GM10266 (cell line): ENCODE data around the gene MTERF1.

Experiments
- DNase-seq: peaks from one replicate; pipeline ENCODE4 v3.0.0; 2012; ENCODE audit errors: extremely low spot score
- TF ChIP-seq, protein P1 (sequence below): IDR thresholded peaks from 2 replicates; pipeline ENCODE4 v1.5.1; 2012; ENCODE audit warnings: mild to moderate bottlenecking, low read depth; ENCODE audit not compliant: control insufficient read depth, insufficient read depth; ENCODE audit errors: missing control alignments

MTERF1 gene

GRCh38 chr7:91824201-91824600 lies 56.3 kb downstream of the MTERF1 start:
- TF ChIP-seq, protein P1, sequence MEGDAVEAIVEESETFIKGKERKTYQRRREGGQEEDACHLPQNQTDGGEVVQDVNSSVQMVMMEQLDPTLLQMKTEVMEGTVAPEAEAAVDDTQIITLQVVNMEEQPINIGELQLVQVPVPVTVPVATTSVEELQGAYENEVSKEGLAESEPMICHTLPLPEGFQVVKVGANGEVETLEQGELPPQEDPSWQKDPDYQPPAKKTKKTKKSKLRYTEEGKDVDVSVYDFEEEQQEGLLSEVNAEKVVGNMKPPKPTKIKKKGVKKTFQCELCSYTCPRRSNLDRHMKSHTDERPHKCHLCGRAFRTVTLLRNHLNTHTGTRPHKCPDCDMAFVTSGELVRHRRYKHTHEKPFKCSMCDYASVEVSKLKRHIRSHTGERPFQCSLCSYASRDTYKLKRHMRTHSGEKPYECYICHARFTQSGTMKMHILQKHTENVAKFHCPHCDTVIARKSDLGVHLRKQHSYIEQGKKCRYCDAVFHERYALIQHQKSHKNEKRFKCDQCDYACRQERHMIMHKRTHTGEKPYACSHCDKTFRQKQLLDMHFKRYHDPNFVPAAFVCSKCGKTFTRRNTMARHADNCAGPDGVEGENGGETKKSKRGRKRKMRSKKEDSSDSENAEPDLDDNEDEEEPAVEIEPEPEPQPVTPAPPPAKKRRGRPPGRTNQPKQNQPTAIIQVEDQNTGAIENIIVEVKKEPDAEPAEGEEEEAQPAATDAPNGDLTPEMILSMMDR, result no peak
- DNase-seq, result no peak
